HG03354 (cell line): ENCODE data around the gene RFX2.

Experiments
- ATAC-seq: cut with Tn5 transposase; IDR thresholded peaks from one replicate; pipeline ENCODE4 v1.9.1; 2021; ENCODE audit warnings: mild to moderate bottlenecking; ENCODE audit not compliant: unreplicated experiment, poor library complexity, severe bottlenecking

Gene RFX2

GRCh38 chr19:5951338-5951861 lies 158.9 kb downstream of the RFX2 start:
- no peak for ATAC-seq

GRCh38 chr19:5950741-5951140 lies 159.6 kb downstream of the RFX2 start:
- ATAC-seq: no peak

- no peak for ATAC-seq
These were observed 160.5 kb downstream of the RFX2 start for GRCh38 chr19:5949792-5950305.

- no peak for ATAC-seq
These were observed 161.3 kb downstream of the RFX2 start for GRCh38 chr19:5948752-5949564.

- ATAC-seq: no peak
These were observed 162.9 kb downstream of the RFX2 start for GRCh38 chr19:5947435-5947834.

GRCh38 chr19:5943623-5944022 lies 166.7 kb downstream of the RFX2 start:
- no peak for ATAC-seq
